WERI-Rb-1 (cell line): ENCODE data around the gene SNRNP48.

ENCODE experiments used
- DNase-seq: peaks from one replicate; pipeline ENCODE4 v3.0.0-alpha.2; 2020
- H3K27ac ChIP-seq: fragments of 250-450 bp; sonication (Bioruptor Pico); 2 replicates; pipeline ENCODE4 v1.5.1; 2020; ENCODE audit warnings: mild to moderate bottlenecking, moderate library complexity
- H3K27me3 ChIP-seq: fragments of 250-450 bp; sonication (Bioruptor Pico); 2 replicates; pipeline ENCODE4 v1.5.1; 2021; ENCODE audit warnings: mild to moderate bottlenecking, low read depth, moderate library complexity; ENCODE audit not compliant: insufficient read depth, severe bottlenecking
- H3K36me3 ChIP-seq: fragments of 250-450 bp; sonication (Bioruptor Pico); 2 replicates; pipeline ENCODE4 v1.5.1; 2020; ENCODE audit warnings: mild to moderate bottlenecking, moderate library complexity
- H3K4me3 ChIP-seq: 2 replicates; pipeline ENCODE4 v1.5.1; 2011; ENCODE audit warnings: low read depth, mild to moderate bottlenecking, control low read depth, low read length
- H3K9me3 ChIP-seq: fragments of 250-450 bp; sonication (Bioruptor Pico); 2 replicates; pipeline ENCODE4 v1.5.1; 2021; ENCODE audit warnings: mild to moderate bottlenecking, moderate library complexity; ENCODE audit not compliant: severe bottlenecking
- CTCF ChIP-seq: IDR thresholded peaks from 2 replicates; pipeline ENCODE4 v1.5.1; 2011; ENCODE audit warnings: low read depth, mild to moderate bottlenecking, control low read depth, inconsistent platforms, low read length

Gene SNRNP48

DNA sequence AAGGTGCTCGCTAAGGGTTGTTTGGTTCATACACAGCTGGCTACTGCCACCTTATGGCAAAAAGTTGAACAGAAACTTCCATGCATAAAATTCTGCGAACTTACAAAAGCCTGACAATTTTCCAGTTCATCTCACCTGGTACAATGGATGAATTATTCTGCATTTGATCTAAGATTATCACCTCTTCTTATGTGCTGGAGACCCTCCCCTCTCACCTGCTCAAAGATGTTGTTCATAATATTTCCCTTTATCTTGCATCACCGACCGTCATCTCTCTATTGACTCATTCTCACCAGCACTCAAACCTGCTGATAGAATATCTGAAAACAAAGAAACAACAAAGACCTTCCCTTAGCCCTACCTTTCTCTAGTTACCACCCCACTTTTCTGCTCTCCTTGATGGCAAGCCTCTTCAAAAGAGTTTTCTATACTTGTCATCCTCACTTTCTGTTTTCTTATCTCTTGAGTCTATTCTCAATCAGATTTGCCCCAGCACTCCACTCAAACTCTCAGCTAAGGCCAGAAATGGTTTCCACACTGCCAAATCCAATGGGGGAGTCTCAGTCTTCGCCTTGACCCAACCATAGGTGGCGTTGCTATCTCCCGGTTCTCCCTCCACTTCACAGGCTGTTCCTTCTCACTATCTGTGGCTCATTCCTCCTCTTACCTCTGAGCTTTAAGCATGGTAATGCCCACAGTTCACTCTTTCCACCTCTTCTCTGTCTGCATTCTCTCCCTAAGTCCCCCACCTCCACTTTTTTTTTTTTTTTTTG lies 25.8 kb downstream of the SNRNP48 start:
- H3K36me3 ChIP-seq: peaks cover 25% of the 10 kb centered on the region
- H3K9me3 ChIP-seq: no peaks in the 10 kb centered on the region
- peak; percentile 80 for TF ChIP-seq CTCF
- H3K27ac ChIP-seq: no peak overlapping the region
- DNase-seq: peak; percentile 60
- no peak overlapping the region for H3K4me3 ChIP-seq
- no peaks in the 10 kb centered on the region for H3K27me3 ChIP-seq

DNA sequence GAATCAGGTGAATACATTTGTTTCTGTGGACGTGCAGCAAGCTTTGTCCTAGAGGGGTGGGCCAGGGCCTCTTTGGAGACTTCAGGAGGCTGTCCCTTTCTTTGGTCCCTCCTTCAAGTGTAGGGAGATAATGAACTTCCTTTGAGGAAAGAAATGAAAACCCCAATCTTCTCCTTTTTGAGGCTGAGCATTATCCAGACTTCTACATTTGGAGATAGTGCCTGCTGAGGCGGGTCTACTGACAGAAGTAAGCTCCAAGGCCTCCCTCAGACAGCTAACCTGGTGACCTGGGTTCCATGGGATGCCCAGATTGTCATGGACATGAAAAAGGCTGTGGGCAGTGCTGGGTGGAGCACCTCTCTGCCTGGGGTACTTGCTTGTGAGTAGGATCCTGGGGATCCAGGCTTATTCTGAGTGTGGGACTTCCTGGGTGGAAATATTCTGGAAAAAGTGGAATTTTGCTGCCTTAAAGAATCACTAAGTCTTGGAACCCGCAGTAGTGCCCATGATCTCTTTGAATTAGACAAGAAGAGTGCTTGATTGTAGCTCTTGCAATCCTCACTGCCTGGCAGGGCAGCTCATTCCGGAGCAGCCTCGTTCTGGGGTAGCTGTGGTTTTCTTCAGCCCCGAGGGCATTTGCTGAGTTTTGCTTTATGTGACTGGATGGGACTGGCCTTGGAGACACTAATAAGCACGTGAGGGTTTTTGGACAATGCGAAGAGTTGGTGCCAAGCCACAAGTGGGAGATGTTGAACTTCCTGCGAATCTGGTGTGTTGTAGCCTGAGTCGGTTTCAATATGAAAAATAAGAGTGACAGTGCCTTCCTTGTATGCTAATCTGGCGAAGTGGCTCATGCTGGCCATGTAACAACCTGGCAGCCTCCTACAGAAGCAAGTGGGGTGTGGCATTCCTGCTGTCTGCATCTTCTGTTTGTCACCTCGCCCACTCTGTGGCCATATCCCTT lies 28.1 kb downstream of the SNRNP48 start:
- Histone ChIP-seq H3K4me3 (no peak overlapping the region), H3K36me3 (peaks cover 2% of the 10 kb centered on the region), H3K9me3 (no peaks in the 10 kb centered on the region), H3K27ac (no peak overlapping the region), H3K27me3 (no peaks in the 10 kb centered on the region)
- DNase-seq: no peak
- TF ChIP-seq CTCF: no peak

DNA sequence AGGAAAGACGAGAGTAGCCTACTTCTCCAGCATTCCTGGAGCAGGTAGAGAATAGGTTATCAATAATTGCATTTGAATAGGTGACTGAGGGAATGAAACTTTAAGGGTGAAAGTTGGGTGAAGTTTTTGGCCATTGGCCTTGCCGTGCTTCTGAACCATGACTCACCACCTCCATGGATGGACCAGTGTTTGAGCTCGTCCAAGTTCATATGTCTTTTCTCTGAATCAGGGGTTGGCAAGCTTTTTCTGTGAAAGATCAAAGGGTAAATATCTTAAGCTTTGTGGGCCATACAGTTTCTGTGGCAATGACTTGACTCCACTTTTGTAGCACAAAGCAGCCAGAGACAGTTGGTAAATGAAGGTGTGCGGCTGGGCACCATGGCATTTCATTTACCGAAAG lies 31.8 kb downstream of the SNRNP48 start:
- Histone ChIP-seq H3K4me3 (no peak overlapping the region), H3K9me3 (no peaks in the 10 kb centered on the region), H3K36me3 (no peaks in the 10 kb centered on the region), H3K27me3 (no peaks in the 10 kb centered on the region), H3K27ac (no peak overlapping the region)
- TF ChIP-seq CTCF: no peak
- no peak for DNase-seq

DNA sequence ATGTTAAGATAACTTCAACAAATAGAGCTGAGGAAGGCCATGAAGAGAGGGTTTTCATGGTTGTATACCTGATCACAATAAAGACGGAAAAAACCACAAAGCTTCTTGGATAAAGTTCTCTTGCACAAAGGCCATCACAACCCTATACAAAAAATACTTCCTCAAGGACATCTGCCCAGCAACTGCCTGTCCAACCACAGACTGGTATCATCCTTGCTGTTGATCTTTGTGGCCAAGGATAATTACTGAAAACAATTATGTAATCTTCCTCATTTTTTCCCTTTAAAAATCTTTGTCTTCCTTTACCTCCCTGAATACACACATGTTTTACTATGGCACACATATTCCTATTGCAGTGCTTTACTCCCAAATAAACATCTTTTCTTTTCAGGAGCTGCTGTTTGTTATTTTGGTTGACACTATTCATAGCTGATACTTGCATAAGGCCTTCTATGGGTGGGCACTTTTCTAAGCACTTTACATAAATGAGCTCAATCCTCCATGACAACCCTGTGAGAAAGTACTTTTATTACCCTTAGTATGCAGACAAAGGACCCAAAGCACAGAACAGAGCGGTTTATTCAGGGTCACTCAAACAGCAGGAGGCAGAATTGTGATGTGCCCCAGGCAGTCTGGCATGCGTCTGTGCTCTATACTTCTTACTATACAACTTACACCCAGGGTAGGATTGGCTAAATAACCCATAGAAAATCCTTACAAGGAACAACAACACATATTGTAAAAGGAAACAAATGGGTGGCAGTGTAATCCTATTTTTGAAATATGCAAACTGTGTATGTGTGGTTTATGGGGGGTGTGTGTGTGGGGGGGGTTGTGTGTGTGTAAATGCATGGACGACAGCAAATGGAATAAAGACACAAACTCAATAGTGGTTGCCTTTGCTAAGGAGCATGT lies 35.1 kb downstream of the SNRNP48 start:
- Histone ChIP-seq H3K9me3 (no peaks in the 10 kb centered on the region), H3K27ac (no peak overlapping the region), H3K4me3 (no peak overlapping the region), H3K36me3 (no peaks in the 10 kb centered on the region), H3K27me3 (no peaks in the 10 kb centered on the region)
- TF ChIP-seq CTCF: peak; percentile 35; the same call in 1 of the 2 replicates
- no peak for DNase-seq

DNA sequence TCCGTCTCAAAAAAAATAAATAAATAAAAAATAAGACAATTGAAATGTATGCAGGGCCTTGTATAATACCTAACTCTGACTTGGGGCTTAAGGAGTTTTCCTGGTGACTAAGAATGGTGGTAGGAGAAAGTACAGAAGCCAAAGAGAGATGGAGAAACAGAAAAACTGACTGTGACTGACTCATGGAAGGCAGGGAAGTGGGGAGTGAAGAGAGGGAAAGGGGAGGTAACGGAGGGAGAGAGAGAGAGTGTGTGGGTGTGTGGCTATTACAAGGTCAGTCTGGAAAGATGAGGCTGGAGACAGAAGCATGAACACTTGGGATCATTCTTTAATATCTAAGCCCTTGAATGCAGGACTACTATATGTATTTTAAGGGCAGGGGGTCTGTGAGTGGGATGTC lies 38.5 kb downstream of the SNRNP48 start:
- H3K4me3 ChIP-seq: no peak overlapping the region
- H3K36me3 ChIP-seq: no peaks in the 10 kb centered on the region
- H3K27ac ChIP-seq: no peak overlapping the region
- H3K27me3 ChIP-seq: no peaks in the 10 kb centered on the region
- DNase-seq: no peak
- no peak for TF ChIP-seq CTCF
- no peaks in the 10 kb centered on the region for H3K9me3 ChIP-seq
